ENCODE results near the gene APBB2.
"Not testable (repeated sequence)": the region's sequence is repeated elsewhere in the genome, so short reads cannot be mapped to it uniquely, and the experiment has no call there.

Gene APBB2

GRCh38 chr4:40924793-40925117, 289.6 kb downstream of the APBB2 start:
- H3K9ac ChIP-seq (ENCODE audit: insufficient read length, low read depth), result no peak overlapping the region
- no peak for TF ChIP-seq SUZ12 (IDR thresholded peaks at IDR 0.05; ENCODE audit: extremely low read depth, insufficient read depth, insufficient read length)
- TF ChIP-seq YY1 (IDR thresholded peaks at IDR 0.05; ENCODE audit: insufficient read depth, insufficient read length), result no peak
- TF ChIP-seq ZNF274 (IDR thresholded peaks at IDR 0.05; ENCODE audit: low read depth, low read length), result no peak
- H3K4me3 ChIP-seq (ENCODE audit: insufficient read length, low read depth), result no peak overlapping the region
- no peaks in the 10 kb centered on the region for H3K27me3 ChIP-seq (ENCODE audit: insufficient read depth, insufficient read length)
- DNase-seq (ENCODE audit: low read depth, low spot score), result no peak
- H3K9me3 ChIP-seq (ENCODE audit: insufficient read depth, low read length), result no peaks in the 10 kb centered on the region
- no peaks in the 10 kb centered on the region for H3K4me1 ChIP-seq (ENCODE audit: insufficient read depth, insufficient read length)
- H3K36me3 ChIP-seq (ENCODE audit: insufficient read depth, insufficient read length, low read length), result no peaks in the 10 kb centered on the region

- no peaks in the 10 kb centered on the region for H3K9me3 ChIP-seq (ENCODE audit: insufficient read depth, low read length)
- no peak overlapping the region for H3K9ac ChIP-seq (ENCODE audit: insufficient read length, low read depth)
- H3K27me3 ChIP-seq (ENCODE audit: insufficient read depth, insufficient read length), result no peaks in the 10 kb centered on the region
- H3K36me3 ChIP-seq (ENCODE audit: insufficient read depth, insufficient read length, low read length), result no peaks in the 10 kb centered on the region
- no peak for DNase-seq (ENCODE audit: low read depth, low spot score)
- no peak overlapping the region for H3K4me3 ChIP-seq (ENCODE audit: insufficient read length, low read depth)
- no peak for TF ChIP-seq YY1 (IDR thresholded peaks at IDR 0.05; ENCODE audit: insufficient read depth, insufficient read length)
- TF ChIP-seq SUZ12 (IDR thresholded peaks at IDR 0.05; ENCODE audit: extremely low read depth, insufficient read depth, insufficient read length), result no peak
- no peak for TF ChIP-seq ZNF274 (IDR thresholded peaks at IDR 0.05; ENCODE audit: low read depth, low read length)
- H3K4me1 ChIP-seq (ENCODE audit: insufficient read depth, insufficient read length), result no peaks in the 10 kb centered on the region
Observed at GRCh38 chr4:40924096-40924792, 290.1 kb downstream of the APBB2 start.

DNA sequence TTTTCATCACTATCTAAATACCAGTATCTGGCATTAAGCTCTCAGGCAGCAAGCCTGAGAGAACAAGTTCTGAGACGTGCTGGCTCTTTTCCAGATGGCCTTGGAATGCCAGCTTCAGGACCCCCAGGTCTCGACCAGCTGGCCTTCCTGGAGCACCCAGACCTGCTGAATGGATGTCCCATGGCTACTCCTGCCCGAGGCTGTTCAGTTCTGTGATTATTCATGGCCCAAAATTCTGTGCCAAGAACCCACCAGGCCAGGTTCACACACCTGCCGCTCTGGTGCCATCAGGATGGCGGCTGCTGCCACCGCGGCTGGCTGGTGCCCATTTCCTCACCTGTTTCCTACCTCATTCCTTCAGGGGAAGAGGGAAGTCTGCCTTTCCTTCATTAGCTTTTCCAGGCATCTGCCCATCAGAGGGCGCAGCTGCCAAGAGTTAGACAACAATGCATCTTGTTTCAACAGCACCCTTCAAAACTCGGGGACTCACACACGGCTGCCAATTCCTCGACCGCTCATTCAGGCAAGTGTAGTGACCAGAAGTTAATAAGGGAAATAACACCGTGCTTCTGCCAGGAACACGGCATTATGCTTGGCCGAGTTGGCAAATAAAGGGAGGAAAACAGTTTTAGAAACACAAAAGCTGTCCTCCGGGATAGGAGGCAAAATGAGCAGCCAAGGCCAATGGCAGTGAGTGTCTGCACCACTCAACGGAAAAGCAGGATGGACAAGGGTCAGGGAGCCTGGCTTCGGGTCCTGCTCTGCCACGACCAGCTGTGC, 290.8 kb downstream of the APBB2 start:
- Histone ChIP-seq H3K36me3 (ENCODE audit: insufficient read depth, insufficient read length, low read length) (no peaks in the 10 kb centered on the region), H3K9ac (ENCODE audit: insufficient read length, low read depth) (no peak overlapping the region), H3K4me1 (ENCODE audit: insufficient read depth, insufficient read length) (peaks cover 2% of the 10 kb centered on the region), H3K9me3 (ENCODE audit: insufficient read depth, low read length) (no peaks in the 10 kb centered on the region), H3K27me3 (ENCODE audit: insufficient read depth, insufficient read length) (no peaks in the 10 kb centered on the region), H3K4me3 (ENCODE audit: insufficient read length, low read depth) (no peak overlapping the region)
- no peak for DNase-seq (ENCODE audit: low read depth, low spot score)
- TF ChIP-seq ZNF274 (IDR thresholded peaks at IDR 0.05; ENCODE audit: low read depth, low read length) (no peak), YY1 (IDR thresholded peaks at IDR 0.05; ENCODE audit: insufficient read depth, insufficient read length) (no peak), SUZ12 (IDR thresholded peaks at IDR 0.05; ENCODE audit: extremely low read depth, insufficient read depth, insufficient read length) (no peak)

DNA sequence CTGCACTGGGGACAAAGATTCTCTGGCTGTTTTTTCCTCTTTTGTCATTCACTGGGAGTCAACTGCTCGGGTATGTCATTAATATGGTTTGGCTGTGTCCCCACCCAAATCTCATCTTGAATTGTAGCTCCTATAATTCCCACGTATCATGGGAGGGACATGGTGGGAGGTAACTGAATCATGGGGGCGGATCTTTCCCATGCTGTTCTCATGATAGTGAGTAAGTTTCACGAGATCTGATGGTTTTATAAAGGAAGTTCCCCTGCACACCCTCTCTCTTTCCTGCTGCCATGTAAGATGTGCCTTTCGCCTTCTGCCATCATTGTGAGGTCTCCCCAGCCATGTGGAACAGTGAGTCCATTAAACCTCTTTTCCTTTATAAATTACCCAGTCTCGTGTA, 294.4 kb downstream of the APBB2 start:
- not testable (repeated sequence) for DNase-seq (ENCODE audit: low read depth, low spot score); H3K4me3 ChIP-seq (ENCODE audit: insufficient read length, low read depth)

GRCh38 chr4:40918330-40918729, 296.0 kb downstream of the APBB2 start:
- no peak for TF ChIP-seq ZNF274 (IDR thresholded peaks at IDR 0.05; ENCODE audit: low read depth, low read length)
- TF ChIP-seq YY1 (IDR thresholded peaks at IDR 0.05; ENCODE audit: insufficient read depth, insufficient read length), result no peak
- no peak for TF ChIP-seq SUZ12 (IDR thresholded peaks at IDR 0.05; ENCODE audit: extremely low read depth, insufficient read depth, insufficient read length)
- no peaks in the 10 kb centered on the region for H3K9me3 ChIP-seq (ENCODE audit: insufficient read depth, low read length)
- peaks cover 7% of the 10 kb centered on the region for H3K4me1 ChIP-seq (ENCODE audit: insufficient read depth, insufficient read length)
- no peak for DNase-seq (ENCODE audit: low read depth, low spot score)
- no peaks in the 10 kb centered on the region for H3K27me3 ChIP-seq (ENCODE audit: insufficient read depth, insufficient read length)
- no peak overlapping the region for H3K9ac ChIP-seq (ENCODE audit: insufficient read length, low read depth)
- no peaks in the 10 kb centered on the region for H3K36me3 ChIP-seq (ENCODE audit: insufficient read depth, insufficient read length, low read length)
- no peak overlapping the region for H3K4me3 ChIP-seq (ENCODE audit: insufficient read length, low read depth)

More for the DNA sequence above, 294.4 kb downstream of the APBB2 start:
- H3K9ac ChIP-seq (ENCODE audit: insufficient read length, low read depth); H3K9me3 ChIP-seq (ENCODE audit: insufficient read depth, low read length); H3K36me3 ChIP-seq (ENCODE audit: insufficient read depth, insufficient read length, low read length); H3K4me1 ChIP-seq (ENCODE audit: insufficient read depth, insufficient read length); H3K27me3 ChIP-seq (ENCODE audit: insufficient read depth, insufficient read length): not testable (repeated sequence)

- TF ChIP-seq SUZ12 (IDR thresholded peaks at IDR 0.05; ENCODE audit: extremely low read depth, insufficient read depth, insufficient read length) (no peak), ZNF274 (IDR thresholded peaks at IDR 0.05; ENCODE audit: low read depth, low read length) (no peak), YY1 (IDR thresholded peaks at IDR 0.05; ENCODE audit: insufficient read depth, insufficient read length) (no peak)
- DNase-seq (ENCODE audit: low read depth, low spot score), result no peak
- H3K36me3 ChIP-seq (ENCODE audit: insufficient read depth, insufficient read length, low read length), result no peaks in the 10 kb centered on the region
- no peaks in the 10 kb centered on the region for H3K9me3 ChIP-seq (ENCODE audit: insufficient read depth, low read length)
- H3K4me3 ChIP-seq (ENCODE audit: insufficient read length, low read depth), result no peak overlapping the region
- peaks cover 7% of the 10 kb centered on the region for H3K4me1 ChIP-seq (ENCODE audit: insufficient read depth, insufficient read length)
- no peaks in the 10 kb centered on the region for H3K27me3 ChIP-seq (ENCODE audit: insufficient read depth, insufficient read length)
- no peak overlapping the region for H3K9ac ChIP-seq (ENCODE audit: insufficient read length, low read depth)
Observed at GRCh38 chr4:40916880-40917279, 297.5 kb downstream of the APBB2 start.

DNA sequence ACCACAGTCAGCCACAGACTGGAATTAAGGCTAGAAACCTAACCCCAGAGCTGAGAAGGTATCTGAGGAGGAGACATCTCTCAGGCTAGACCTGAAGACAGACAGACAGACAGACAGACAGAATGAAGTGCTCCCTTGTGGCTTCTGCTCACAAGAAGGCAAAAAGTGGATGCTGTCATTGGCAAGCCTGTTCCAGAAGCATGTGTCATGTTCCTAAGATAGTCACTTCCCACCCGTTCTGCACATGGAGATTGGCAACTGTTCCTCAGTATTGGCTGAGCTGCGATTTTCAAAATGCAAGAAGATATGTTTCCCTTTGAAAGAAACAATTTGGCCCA, 298.2 kb downstream of the APBB2 start:
- Histone ChIP-seq H3K9ac (ENCODE audit: insufficient read length, low read depth) (no peak overlapping the region), H3K27me3 (ENCODE audit: insufficient read depth, insufficient read length) (no peaks in the 10 kb centered on the region), H3K9me3 (ENCODE audit: insufficient read depth, low read length) (no peaks in the 10 kb centered on the region), H3K4me1 (ENCODE audit: insufficient read depth, insufficient read length) (peaks cover 7% of the 10 kb centered on the region), H3K36me3 (ENCODE audit: insufficient read depth, insufficient read length, low read length) (no peaks in the 10 kb centered on the region), H3K4me3 (ENCODE audit: insufficient read length, low read depth) (no peak overlapping the region)
- no peak for DNase-seq (ENCODE audit: low read depth, low spot score)
- no peak for TF ChIP-seq ZNF274 (IDR thresholded peaks at IDR 0.05; ENCODE audit: low read depth, low read length)
- no peak for TF ChIP-seq YY1 (IDR thresholded peaks at IDR 0.05; ENCODE audit: insufficient read depth, insufficient read length)
- TF ChIP-seq SUZ12 (IDR thresholded peaks at IDR 0.05; ENCODE audit: extremely low read depth, insufficient read depth, insufficient read length), result no peak
